GM13976 (cell line): ENCODE measurements around the gene SDHB.

Source experiments
- DNase-seq: peaks from one replicate; pipeline ENCODE4 v3.0.0; 2012; ENCODE audit warnings: low spot score
- in situ Hi-C: fragments of 300-500 bp; cut with MboI; formaldehyde crosslinking; loops from one replicate; pipeline ENCODE4 v1.12.0; 2022; ENCODE audit warnings: low sequenced_read_pairs, mixed read lengths, inconsistent platforms; ENCODE audit not compliant: unreplicated experiment
- TF ChIP-seq, protein P1 (sequence below): IDR thresholded peaks from 2 replicates; pipeline ENCODE4 v1.5.1; 2012; ENCODE audit warnings: borderline replicate concordance, mild to moderate bottlenecking; ENCODE audit not compliant: insufficient read depth; ENCODE audit errors: extremely low read depth, missing control alignments, control extremely low read depth

The SDHB gene

DNA sequence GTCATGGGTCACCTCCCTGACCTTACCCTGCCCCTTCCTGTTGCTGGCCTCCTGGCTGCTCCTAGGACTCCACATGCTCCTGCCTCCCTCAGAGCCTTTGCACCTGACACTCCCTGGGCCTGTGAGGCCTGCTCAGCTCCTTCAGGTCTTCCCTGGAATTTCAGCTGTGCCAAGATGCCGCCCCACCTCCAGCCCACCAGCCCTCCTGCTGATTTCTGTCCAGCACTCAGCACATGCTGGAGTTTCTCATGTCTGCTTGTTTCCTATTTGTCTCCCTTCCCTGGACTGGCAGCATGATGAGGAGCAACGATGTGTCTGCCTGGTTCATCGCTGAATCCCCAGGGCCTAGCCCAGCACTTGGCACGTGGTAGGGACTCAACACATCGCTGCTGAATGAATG is 76.5 kb downstream of the SDHB start:
- DNase-seq = no peak
- in situ Hi-C loops = no loop called here
- TF ChIP-seq, protein P1, sequence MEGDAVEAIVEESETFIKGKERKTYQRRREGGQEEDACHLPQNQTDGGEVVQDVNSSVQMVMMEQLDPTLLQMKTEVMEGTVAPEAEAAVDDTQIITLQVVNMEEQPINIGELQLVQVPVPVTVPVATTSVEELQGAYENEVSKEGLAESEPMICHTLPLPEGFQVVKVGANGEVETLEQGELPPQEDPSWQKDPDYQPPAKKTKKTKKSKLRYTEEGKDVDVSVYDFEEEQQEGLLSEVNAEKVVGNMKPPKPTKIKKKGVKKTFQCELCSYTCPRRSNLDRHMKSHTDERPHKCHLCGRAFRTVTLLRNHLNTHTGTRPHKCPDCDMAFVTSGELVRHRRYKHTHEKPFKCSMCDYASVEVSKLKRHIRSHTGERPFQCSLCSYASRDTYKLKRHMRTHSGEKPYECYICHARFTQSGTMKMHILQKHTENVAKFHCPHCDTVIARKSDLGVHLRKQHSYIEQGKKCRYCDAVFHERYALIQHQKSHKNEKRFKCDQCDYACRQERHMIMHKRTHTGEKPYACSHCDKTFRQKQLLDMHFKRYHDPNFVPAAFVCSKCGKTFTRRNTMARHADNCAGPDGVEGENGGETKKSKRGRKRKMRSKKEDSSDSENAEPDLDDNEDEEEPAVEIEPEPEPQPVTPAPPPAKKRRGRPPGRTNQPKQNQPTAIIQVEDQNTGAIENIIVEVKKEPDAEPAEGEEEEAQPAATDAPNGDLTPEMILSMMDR = no peak

DNA sequence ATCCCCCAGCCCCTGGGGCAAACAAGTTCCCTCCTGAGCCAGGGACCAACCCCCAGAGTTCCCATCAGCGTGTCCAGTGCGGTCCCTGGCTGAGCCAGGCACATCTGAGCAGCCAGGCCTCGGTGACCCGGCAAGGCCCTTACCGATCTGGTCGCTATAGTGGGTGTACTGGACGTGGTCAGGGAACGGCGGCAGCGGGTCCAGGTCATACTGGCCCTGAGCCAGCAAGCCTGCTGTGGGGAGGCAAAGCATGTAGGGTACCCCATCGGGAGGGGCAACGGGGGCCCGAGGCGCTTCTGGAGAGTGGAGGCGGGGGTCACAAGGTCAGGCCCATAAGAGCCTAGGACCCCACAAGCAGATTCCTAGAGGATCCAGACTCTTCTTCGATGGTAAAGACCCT is 76.9 kb downstream of the SDHB start:
- DNase-seq = no peak
- TF ChIP-seq, protein P1 = no peak
- in situ Hi-C loops = no loop called here

DNA sequence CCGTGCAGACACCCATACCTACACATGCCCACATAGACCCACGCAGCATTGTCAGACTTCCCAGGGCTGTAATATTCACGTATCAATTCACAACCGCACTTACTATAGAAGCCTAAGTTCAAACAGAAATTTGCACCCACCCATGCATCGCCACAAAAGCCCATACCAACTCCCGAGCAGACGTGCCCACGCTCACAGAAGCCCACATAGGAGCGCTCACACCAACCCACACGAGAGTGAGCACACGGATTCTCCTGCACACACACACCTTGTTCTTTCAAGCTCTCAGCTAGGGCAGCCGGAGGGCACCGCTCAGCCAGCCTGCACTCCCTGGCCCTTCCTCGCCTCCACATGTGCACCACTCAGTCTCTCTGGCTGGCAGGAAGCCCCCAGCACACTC is 78.0 kb downstream of the SDHB start:
- no peak for DNase-seq
- TF ChIP-seq, protein P1 = no peak
- in situ Hi-C loops = no loop called here

DNA sequence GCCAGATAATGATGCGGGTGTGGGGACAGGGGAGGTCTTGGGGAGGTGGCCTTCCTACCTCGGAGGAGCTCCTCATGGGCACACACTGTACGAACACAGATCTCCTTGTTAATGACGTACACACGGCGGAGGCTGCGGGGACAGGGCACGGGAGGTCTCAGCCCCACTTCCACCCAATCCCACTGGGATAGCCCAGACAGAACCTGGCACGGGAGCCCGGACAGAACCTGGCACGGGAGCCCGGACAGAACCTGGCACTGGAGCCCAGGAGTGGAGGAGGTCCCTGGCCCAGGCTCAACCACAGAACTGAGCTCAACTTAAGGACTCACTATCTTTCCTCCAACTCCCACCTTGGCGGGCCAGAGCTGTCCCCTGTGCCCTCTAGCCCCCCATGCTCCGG is 78.6 kb downstream of the SDHB start:
- in situ Hi-C loops = no loop called here
- DNase-seq = no peak
- TF ChIP-seq, protein P1 = no peak

DNA sequence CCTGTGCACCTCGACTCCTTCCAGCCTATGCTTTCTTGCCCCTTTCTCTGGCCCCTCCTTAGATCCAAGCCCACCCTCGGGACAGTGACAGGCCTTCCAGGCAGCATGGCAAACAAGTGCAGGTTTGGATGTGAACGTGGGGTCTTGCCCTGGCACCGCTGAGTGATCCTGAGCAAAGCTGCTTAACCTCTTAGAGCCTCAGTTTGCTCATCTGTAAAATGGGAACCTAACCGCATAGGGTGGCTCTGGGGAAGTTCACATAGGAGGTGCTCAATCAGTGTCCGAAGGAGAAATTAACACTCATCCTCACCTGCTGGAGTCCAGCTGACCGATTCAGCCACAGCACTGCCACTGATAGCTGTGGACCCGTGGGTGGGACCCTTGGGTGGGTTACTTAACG is 80.6 kb downstream of the SDHB start:
- no peak for DNase-seq
- in situ Hi-C loops = no loop called here
- TF ChIP-seq, protein P1 = no peak

DNA sequence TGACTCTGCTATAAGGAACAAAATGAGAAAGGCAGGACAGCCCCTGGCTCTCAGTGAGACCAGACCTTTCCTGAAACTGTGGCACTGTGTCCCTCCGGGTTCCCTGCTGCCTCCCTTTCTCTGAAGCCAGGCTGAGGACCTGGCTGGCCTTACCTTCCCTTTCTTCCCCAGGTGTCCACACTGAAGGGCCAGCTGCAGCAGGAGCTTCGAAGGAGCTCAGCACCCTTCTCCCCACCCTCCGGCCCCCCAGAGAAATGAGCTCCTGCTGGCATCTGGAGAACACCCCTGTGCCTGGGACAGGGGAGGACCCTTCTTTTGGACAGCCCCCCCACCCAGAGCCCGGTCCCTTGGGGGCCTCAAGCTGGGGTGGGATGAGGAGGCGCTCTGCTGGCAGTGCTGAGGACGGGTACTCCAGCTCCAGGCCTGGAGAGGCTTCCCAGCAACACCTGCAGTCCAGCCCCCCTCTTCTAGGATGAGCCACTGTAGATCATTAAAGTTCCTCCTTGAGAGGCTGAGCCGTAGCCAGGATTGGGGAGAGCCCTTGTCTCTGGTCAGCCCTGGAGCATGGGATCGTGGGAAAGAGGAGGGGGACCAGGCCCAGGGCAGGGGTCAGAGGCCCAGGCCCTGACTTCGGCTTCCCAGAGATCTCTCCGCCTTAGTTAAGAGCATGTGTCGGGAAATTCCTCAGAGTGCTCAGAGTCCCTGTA is 81.5 kb downstream of the SDHB start:
- TF ChIP-seq, protein P1 = no peak
- in situ Hi-C loops = no loop called here

More for the DNA sequence above, 81.5 kb downstream of the SDHB start:
- no peak for DNase-seq
